Measurements from ENCODE around the gene RAD51B. TPM values are rescaled to one million over a fixed set of nuclear protein-coding genes. Genes with fewer than 3 reads are reported as not detected.

Gene RAD51B
- total RNA-seq, 2 experiments from 2014 or later = 27.4 to 31.6 TPM

DNA sequence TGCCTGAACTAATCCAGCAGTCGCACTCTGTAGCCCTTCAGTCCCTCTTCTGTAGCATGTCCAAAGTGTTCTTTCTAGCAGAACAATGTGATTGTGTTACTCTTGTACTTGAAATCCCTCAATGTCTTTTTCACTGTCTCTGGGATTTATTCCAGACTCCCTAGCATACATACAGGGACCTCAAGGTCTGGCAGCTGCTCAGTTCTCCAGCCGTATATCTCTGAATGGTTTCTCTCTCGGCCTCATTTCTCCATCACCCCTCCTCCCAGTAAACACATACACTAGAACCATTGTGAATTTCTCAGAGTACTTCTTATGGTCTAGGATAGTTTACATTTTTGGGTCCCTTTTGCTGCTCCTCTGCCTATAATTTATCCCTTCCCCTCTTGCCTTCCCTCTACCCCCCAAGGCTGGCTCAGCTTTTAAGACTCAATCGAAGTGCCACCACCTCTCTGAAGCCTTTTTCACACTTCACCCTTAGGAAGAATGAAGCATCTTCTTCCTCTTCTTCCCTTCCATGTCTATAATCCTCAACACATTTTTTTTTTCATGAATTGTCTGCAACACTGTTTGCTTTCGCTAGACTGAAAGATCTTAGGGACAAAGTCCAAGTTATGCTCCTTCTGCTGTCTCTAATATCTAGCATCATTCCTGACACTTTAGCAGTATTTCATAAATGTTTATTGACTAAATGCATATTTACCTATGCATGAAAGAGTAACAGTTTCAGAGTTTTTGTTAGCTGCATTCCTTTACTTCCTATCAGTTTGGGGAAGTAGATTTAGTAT lies 527.2 kb downstream of the RAD51B start:
- Mint-ChIP-seq H3K27me3 (no peaks in the 10 kb centered on the region), H3K4me1 (peaks cover 9% of the 10 kb centered on the region), H3K27ac (no peak overlapping the region), H3K4me3 (no peak overlapping the region), H3K9me3 (peaks cover 8% of the 10 kb centered on the region), H3K36me3 (peaks cover 13% of the 10 kb centered on the region)
- no peak for DNase-seq

DNA sequence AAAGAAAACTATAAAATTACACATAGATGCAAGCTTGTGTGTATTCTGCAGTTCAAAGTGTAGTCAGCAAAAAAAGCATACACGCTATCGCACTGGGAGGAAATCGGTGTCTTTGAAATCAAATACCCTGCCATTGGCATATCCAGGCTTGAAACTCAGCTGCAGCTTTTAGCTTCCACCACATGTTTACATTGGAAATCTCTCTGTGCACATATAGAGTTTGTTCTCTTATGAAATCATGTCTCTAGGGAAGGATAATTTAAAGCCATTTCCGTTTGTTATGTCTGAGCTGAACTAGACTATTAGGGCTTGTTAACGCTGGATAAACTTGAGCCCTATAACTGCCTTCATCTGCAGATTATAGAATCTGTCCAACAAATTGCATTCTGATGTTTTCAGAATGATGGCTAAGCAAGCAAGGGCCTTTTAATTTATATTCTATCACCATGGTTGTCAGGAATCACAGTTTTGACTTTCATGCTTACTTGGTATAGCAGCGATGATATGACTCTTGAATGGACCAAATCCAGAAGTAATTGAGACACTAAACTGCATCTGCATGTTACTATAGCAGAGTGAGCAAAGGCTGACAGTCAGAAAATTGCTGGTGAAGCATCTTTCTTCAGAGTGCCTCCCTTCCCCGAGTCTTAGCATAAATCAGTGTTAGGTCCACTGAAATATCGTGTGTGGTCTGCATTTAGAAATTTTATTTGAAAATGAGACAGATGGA lies 530.5 kb downstream of the RAD51B start:
- Mint-ChIP-seq H3K9me3 (peaks cover 5% of the 10 kb centered on the region), H3K4me1 (no peaks in the 10 kb centered on the region), H3K27ac (no peak overlapping the region), H3K4me3 (no peak overlapping the region), H3K36me3 (peaks cover 11% of the 10 kb centered on the region), H3K27me3 (no peaks in the 10 kb centered on the region)
- DNase-seq = no peak

DNA sequence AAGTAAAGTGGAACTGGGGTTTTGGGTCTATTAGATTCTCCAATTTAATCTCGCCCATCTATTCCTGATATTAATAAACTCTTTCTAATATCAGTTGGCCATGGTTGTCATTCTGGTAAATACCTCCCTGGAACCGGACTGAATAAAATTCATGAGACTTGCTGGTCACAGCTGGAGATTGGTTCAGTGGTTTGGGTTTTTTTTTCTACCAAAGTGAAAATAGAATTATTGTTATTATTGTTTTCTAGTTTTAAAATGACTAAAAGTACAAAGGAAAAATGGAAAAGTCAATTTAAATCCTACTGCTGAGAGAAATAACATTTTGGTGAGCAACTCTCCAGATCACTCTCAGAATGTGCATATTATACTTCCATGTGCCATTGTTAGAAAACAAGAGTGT lies 535.8 kb downstream of the RAD51B start:
- Mint-ChIP-seq H3K4me3 (no peak overlapping the region), H3K9me3 (no peaks in the 10 kb centered on the region), H3K27ac (no peak overlapping the region), H3K36me3 (peaks cover 9% of the 10 kb centered on the region), H3K27me3 (no peaks in the 10 kb centered on the region), H3K4me1 (peaks cover 23% of the 10 kb centered on the region)
- DNase-seq = no peak

DNA sequence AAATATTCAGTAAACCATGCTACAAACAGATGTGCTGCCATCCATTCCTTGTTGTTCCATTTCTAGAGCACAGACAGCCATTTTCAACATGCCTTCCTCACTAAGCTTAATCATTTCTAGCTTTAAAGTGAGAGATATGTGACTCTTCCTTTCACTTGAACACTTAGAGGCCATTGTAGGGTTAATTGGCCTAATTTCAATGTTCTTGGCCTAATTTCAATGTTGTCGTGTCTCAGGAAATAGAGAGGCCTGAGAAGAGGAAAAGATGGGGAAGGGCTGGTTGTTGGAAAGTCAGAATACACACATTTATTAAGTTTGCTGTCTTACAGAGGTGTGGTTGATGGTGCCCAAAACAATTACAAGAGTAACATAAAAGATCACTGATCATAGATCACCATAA lies 538.2 kb downstream of the RAD51B start:
- Mint-ChIP-seq H3K4me3 (no peak overlapping the region), H3K9me3 (no peaks in the 10 kb centered on the region), H3K36me3 (peaks cover 9% of the 10 kb centered on the region), H3K27ac (no peak overlapping the region), H3K27me3 (no peaks in the 10 kb centered on the region), H3K4me1 (peaks cover 33% of the 10 kb centered on the region)
- no peak for DNase-seq

DNA sequence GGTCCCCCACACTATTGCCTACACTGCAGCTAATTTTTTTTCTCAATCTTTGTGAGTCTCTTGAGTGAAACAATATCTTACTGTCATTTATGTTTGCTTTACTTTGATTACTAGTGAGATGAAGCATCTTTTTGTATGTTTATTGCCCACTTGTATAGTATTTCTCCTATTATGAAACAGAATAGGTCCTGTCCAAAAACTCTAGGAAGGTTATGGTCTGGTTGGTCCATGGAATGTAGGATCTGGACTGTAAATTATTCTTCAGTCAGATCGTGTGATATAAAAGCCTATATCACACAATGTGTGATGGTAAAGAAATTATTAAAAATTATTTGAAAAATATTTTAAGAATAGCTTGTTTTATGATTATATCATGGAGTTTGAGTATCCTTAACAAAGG lies 538.9 kb downstream of the RAD51B start:
- Mint-ChIP-seq H3K4me1 (peaks cover 36% of the 10 kb centered on the region), H3K4me3 (no peak overlapping the region), H3K9me3 (no peaks in the 10 kb centered on the region), H3K27ac (no peak overlapping the region), H3K27me3 (no peaks in the 10 kb centered on the region), H3K36me3 (peaks cover 6% of the 10 kb centered on the region)
- DNase-seq = no peak

DNA sequence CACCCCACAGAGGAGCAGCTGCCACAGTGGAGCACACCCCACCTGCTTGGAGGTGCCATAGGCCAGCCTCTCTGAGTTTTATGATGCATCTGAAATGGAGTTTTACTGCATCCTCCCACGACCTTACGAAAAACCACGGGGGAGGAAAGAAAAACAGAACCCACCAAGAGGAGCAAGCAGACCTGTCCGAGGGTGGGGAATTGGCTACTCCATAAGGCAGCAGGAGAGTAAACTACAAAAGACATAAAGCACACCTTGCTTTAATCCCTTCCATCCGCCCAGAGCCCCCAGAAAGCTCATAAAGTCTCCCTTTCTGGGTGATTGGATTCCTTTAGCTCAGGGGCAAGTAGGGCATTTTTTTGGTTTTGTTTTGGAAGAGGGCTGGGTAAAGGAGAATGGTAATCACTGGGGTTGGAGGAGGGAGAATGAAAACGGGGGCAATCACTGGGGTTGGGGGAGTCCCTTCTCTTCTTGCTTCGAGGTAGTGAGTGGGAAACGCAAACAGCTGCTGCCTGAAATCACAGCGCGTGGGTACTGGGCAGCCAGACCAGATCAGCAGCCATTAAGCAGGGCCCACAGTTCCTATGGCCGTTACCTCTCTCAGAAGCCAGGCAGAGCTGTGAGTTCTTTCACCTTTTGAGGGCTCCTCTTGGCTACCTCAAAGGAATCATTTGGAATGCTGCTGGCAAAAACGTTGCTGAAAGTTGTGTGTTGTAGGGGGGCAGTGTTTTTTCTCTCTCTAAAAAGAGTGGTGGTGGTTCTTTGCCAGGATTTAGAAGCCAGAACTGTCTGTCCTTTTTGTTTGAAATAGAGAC lies 539.6 kb downstream of the RAD51B start:
- Mint-ChIP-seq H3K27ac (peak overlapping the region; percentile 70), H3K9me3 (no peaks in the 10 kb centered on the region), H3K27me3 (no peaks in the 10 kb centered on the region), H3K4me3 (peak overlapping the region; percentile 22), H3K36me3 (peaks cover 6% of the 10 kb centered on the region), H3K4me1 (peaks cover 36% of the 10 kb centered on the region)
- DNase-seq = no peak

DNA sequence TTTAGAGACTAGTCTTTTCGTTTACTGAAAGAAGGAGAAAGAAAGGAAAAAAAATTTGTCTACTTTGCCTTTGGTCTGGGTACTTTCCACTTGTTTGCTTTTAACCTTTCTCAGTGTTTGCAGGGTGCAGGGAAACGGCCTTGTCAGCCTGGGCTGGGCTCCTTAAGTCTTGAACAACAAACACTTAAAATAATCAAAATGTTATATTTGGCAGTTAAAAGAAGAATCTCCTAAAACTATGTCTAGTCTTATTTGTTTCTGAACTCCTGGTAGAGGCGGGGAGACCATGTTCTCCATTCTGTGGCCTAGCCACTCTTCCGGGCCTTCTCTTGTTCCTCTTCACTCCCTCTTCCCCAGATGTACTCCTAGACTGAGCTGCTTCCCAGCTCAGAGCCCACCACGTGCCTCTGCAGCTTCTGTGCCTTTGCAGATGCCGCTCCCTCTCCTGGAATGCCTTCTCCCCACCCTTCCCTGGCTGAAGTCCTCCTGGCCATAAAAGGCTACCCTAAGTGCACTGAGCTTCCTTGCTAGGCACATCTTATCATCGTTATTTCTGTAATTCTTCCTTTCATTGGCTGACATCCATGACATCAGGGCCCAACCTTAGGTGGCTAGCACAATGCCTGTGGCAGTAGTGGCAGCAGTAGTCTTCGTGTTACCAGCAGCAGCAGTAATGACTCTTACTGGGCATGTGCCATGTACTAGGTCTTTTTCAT lies 540.4 kb downstream of the RAD51B start:
- peaks cover 6% of the 10 kb centered on the region for H3K36me3 Mint-ChIP-seq
- H3K9me3 Mint-ChIP-seq = no peaks in the 10 kb centered on the region
- no peaks in the 10 kb centered on the region for H3K27me3 Mint-ChIP-seq
- no peak for DNase-seq
- no peak overlapping the region for H3K4me3 Mint-ChIP-seq
- H3K27ac Mint-ChIP-seq = peak overlapping the region; percentile 70
- peaks cover 42% of the 10 kb centered on the region for H3K4me1 Mint-ChIP-seq

DNA sequence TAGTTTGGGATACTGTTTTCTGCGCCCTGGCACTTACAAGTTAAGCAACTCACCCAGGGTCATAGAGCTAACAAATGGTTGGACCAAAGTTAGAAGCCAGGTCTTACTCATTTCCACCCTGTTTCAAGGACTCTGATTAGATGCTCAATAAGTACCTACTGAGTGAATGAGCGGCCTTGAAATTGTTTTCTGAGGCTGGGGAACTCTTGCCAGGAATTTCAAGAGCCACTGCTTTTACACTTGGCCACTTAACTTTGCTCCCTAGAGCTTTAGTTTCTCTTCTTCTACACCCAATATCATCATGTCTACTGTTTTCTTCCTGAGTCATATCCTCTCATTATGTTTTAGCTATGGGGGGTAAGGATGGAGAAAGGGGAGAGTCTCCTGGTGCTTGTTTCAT lies 541.7 kb downstream of the RAD51B start:
- Mint-ChIP-seq H3K4me1 (peaks cover 46% of the 10 kb centered on the region), H3K27me3 (no peaks in the 10 kb centered on the region), H3K9me3 (no peaks in the 10 kb centered on the region), H3K27ac (no peak overlapping the region), H3K4me3 (no peak overlapping the region), H3K36me3 (peaks cover 6% of the 10 kb centered on the region)
- DNase-seq = no peak

DNA sequence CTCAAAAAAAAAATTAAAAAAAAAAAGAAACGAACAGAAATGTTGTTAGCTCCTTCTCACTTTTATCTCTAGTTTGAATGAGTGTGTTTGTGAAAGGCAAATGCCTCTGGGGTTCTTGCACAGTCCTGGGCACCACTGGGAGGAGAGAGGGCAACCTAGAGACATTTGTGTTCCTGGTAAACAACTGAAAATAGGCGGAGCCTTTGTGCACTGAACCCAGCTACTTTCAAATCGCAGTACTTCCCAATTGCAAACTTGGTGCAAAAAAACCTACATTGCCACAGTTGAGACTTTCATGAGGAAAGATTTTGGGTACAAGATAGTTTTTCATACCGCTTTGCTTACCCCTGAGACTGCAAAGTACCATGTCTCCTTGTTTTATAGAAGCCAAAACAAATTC lies 543.3 kb downstream of the RAD51B start:
- Mint-ChIP-seq H3K9me3 (no peaks in the 10 kb centered on the region), H3K4me1 (peaks cover 48% of the 10 kb centered on the region), H3K27me3 (no peaks in the 10 kb centered on the region), H3K27ac (no peak overlapping the region), H3K36me3 (peaks cover 7% of the 10 kb centered on the region), H3K4me3 (no peak overlapping the region)
- no peak for DNase-seq

DNA sequence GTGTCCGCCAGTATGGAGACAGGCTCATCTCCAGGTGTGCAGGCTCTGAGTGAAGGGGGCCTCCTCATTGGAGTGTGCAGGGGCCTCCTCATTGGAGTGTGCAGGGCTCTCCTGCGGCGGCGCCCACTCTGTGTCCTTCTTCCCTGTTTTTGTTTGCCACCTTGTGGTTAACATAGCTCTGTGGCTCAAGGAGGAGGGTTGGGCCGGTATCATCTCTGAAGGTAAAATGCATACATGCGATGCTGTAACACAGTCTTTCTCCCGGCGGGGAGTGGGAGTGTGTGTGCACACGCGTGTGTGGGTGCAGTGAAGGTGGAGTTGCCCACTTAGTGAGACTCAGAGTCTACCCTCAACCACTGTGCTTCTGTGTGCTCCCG lies 543.9 kb downstream of the RAD51B start:
- Mint-ChIP-seq H3K9me3 (no peaks in the 10 kb centered on the region), H3K27ac (no peak overlapping the region), H3K36me3 (peaks cover 7% of the 10 kb centered on the region), H3K4me3 (no peak overlapping the region), H3K27me3 (no peaks in the 10 kb centered on the region), H3K4me1 (peaks cover 50% of the 10 kb centered on the region)
- no peak for DNase-seq

DNA sequence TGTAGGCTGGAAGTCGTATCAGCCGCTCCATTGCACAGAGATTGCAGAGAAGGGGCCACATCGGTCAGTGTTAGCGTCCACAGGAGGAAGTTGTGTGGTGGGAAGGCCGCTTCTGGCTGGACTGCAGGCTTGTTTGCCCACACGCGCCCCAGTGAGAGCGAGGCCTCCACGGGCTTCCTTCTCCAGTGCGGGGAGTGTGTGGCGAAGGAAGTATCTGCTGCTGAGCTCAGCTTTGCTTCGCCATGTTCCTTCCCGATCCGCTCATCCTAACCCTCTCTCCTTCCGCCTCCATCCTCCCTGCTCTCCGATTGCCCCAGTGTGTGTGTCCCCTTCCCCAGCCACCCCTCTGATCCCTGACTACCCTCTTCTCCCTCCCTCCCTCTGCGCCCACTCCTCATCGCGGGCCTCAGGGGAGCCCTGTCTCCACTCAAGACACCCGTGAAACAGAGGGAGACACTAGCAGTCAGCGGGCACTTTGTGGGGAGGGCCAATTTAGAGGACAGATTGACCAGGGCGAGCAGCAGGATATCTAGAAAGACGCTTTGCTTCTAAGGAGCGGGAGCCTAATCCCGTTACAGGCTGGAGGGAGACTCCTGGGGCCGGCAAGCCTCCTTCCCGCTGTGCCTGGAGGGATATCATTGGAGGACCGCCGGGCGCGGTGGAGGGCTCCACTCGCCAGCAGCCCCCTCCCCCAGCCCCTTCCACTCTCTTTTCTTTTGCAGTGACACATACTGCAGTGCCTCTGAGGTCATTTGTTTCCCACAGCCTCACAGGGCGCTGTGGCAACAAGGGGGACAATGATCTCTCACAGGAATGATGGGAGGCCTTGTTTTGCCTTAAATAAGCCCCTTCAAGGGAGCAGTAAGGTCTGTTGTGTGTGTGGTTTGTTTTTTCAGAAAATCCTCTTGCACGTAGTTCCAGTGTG lies 544.5 kb downstream of the RAD51B start:
- Mint-ChIP-seq H3K4me3 (no peak overlapping the region), H3K27me3 (no peaks in the 10 kb centered on the region), H3K4me1 (peaks cover 53% of the 10 kb centered on the region), H3K36me3 (peaks cover 7% of the 10 kb centered on the region), H3K27ac (no peak overlapping the region), H3K9me3 (no peaks in the 10 kb centered on the region)
- no peak for DNase-seq

DNA sequence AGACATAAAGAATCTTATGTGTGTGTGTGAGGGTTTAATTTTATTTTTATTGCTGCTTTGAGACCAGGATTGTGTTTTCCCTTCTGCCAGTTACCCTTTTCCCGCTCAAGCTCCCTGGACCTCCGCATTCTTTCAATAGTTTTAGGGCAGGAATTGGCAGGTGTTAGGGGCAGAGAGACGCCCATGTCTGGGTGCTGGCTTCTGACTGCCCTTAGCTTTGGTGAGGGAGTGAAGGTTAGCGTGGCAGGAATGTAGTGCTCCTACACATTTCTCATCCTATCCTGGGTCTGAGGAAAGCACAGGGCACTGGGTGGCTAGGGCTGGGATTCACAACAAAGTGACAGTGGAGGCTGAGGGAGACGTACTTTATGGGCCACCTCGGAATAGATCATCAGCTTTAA lies 545.2 kb downstream of the RAD51B start:
- Mint-ChIP-seq H3K9me3 (no peaks in the 10 kb centered on the region), H3K27ac (no peak overlapping the region), H3K4me1 (peaks cover 50% of the 10 kb centered on the region), H3K4me3 (no peak overlapping the region), H3K27me3 (no peaks in the 10 kb centered on the region), H3K36me3 (peaks cover 5% of the 10 kb centered on the region)
- DNase-seq = no peak

DNA sequence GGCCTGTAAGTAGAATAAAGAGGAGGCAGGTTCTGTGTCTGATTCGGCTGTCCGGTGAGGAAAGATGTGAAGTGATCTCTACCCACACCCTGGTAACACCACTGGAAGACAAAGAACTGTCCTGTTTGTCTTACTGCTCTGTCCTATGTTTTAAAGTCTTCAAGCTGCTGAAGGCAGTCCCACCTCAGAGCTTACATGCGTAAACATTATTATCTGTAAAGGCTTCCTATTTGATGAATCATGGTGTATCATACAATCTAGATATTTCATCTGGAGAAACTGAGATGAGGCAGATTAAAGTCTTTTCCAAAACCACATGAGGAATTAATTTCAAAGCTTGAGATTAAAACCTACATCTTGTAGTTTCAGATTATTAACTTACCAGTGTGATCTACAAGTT lies 545.6 kb downstream of the RAD51B start:
- Mint-ChIP-seq H3K4me1 (peaks cover 46% of the 10 kb centered on the region), H3K27me3 (no peaks in the 10 kb centered on the region), H3K4me3 (no peak overlapping the region), H3K36me3 (peaks cover 2% of the 10 kb centered on the region), H3K27ac (no peak overlapping the region), H3K9me3 (no peaks in the 10 kb centered on the region)
- DNase-seq = no peak

DNA sequence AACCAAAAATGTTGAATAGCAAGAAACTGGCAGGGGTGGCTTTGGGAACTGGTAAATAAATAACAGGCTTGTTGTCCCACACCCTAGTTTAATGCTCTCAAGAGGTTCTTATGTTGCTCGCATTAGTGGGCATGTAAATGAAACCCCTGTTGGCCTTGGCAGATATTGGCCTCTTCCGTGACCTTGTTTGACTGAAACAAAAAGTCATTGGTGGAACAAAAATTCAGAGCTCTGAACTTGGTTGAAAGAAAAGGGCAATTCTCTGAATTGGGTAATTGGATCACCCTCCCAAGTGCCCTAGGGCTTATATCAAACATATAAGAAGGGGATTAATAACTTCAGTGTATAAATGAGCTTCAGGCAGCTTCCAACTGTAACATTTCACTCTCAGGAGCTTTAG lies 547.1 kb downstream of the RAD51B start:
- peaks cover 3% of the 10 kb centered on the region for H3K36me3 Mint-ChIP-seq
- H3K9me3 Mint-ChIP-seq = no peaks in the 10 kb centered on the region
- no peaks in the 10 kb centered on the region for H3K27me3 Mint-ChIP-seq
- peaks cover 35% of the 10 kb centered on the region for H3K4me1 Mint-ChIP-seq
- no peak overlapping the region for H3K4me3 Mint-ChIP-seq
- DNase-seq = no peak
- no peak overlapping the region for H3K27ac Mint-ChIP-seq
